GM10266 (cell line): ENCODE results near the gene ELF5.

Source experiments
- DNase-seq: peaks from one replicate; pipeline ENCODE4 v3.0.0; 2012; ENCODE audit errors: extremely low spot score
- TF ChIP-seq, protein P1 (sequence below): IDR thresholded peaks from 2 replicates; pipeline ENCODE4 v1.5.1; 2012; ENCODE audit warnings: mild to moderate bottlenecking, low read depth; ENCODE audit not compliant: control insufficient read depth, insufficient read depth; ENCODE audit errors: missing control alignments

ELF5 gene

GRCh38 chr11:34483106-34483874, 30.3 kb downstream of the ELF5 start:
- TF ChIP-seq, protein P1, sequence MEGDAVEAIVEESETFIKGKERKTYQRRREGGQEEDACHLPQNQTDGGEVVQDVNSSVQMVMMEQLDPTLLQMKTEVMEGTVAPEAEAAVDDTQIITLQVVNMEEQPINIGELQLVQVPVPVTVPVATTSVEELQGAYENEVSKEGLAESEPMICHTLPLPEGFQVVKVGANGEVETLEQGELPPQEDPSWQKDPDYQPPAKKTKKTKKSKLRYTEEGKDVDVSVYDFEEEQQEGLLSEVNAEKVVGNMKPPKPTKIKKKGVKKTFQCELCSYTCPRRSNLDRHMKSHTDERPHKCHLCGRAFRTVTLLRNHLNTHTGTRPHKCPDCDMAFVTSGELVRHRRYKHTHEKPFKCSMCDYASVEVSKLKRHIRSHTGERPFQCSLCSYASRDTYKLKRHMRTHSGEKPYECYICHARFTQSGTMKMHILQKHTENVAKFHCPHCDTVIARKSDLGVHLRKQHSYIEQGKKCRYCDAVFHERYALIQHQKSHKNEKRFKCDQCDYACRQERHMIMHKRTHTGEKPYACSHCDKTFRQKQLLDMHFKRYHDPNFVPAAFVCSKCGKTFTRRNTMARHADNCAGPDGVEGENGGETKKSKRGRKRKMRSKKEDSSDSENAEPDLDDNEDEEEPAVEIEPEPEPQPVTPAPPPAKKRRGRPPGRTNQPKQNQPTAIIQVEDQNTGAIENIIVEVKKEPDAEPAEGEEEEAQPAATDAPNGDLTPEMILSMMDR: no peak
- no peak for DNase-seq

DNA sequence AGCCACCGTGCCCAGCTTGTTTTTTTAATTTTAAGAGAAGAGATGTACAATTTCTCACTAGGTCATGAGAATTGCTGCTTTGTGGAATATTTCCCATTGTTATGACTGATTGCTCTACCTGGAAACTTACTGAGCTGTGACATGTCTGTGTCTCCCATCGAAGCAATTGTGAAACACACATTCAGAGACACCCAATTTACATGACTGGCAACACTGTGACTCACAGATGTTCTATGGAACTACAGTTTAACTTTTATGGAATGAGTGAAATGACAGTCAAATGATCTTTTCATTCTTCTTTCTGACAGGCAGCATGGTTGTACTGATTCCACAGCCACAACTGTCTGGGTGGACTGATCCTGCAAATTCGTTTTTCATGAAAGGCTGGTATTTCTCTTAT, 32.3 kb downstream of the ELF5 start:
- TF ChIP-seq, protein P1: no peak

GRCh38 chr11:34480314-34480713, 33.3 kb downstream of the ELF5 start:
- TF ChIP-seq, protein P1: no peak
- DNase-seq: no peak

More for the DNA sequence above, 32.3 kb downstream of the ELF5 start:
- DNase-seq: no peak

- TF ChIP-seq, protein P1: no peak
- no peak for DNase-seq
These were observed 34.5 kb downstream of the ELF5 start for GRCh38 chr11:34478845-34479663.

DNA sequence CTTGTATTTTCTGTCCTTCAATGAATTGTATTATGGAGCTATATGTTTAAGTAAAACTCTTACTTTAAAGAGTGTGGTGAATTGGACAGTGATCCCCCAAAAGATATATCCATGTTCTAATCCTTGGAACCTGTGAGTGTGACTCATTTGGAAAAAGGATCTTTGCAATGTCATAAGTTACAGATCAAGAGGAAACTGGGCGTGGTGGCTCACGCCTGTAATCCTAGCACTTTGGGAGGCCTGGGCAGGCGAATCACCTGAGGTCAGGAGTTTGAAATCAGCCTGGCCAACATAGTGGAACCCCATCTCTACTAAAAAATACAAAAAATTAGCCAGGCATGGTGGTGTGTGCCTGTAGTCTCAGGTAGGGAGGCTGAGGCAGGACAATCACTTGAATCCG, 36.7 kb downstream of the ELF5 start:
- TF ChIP-seq, protein P1: no peak
- no peak for DNase-seq

GRCh38 chr11:34475656-34476055, 37.9 kb downstream of the ELF5 start:
- TF ChIP-seq, protein P1: no peak
- DNase-seq: no peak

- TF ChIP-seq, protein P1: no peak
- DNase-seq: no peak
These were observed 39.9 kb downstream of the ELF5 start for GRCh38 chr11:34473603-34474169.
